Fibroblast of lung (primary cell): ENCODE results near the gene CUEDC1. TPM values are rescaled to one million over a fixed set of nuclear protein-coding genes. Genes with fewer than 3 reads are reported as not detected.

Experiments used
- DNase-seq, 2 donors: peaks; one replicate each; pipeline versions ENCODE4 v3.0.0 to v3.0.0-alpha.2; 2010; ENCODE audit warnings: low read depth in 2 of 2
- H2AFZ ChIP-seq: 2 replicates; pipeline ENCODE4 v1.5.1; 2012; ENCODE audit warnings: low read length, control low read depth, inconsistent platforms
- H3K27ac ChIP-seq: 2 replicates; pipeline ENCODE4 v1.5.1; 2011; ENCODE audit warnings: low read length, control low read depth; ENCODE audit not compliant: insufficient read depth
- H3K27me3 ChIP-seq: 2 replicates; pipeline ENCODE4 v1.5.1; 2011; ENCODE audit warnings: mild to moderate bottlenecking, low read length; ENCODE audit not compliant: control insufficient read depth, insufficient read depth
- H3K36me3 ChIP-seq: 2 replicates; pipeline ENCODE4 v1.5.1; 2011; ENCODE audit warnings: low read length; ENCODE audit not compliant: control insufficient read depth, insufficient read depth
- H3K4me1 ChIP-seq: 2 replicates; pipeline ENCODE4 v1.5.1; 2011; ENCODE audit warnings: low read length; ENCODE audit not compliant: control insufficient read depth, insufficient read depth; ENCODE audit errors: extremely low read depth
- H3K4me2 ChIP-seq: 2 replicates; pipeline ENCODE4 v1.5.1; 2011; ENCODE audit warnings: low read length, control low read depth; ENCODE audit not compliant: insufficient read depth; ENCODE audit errors: extremely low read depth
- H3K4me3 ChIP-seq, 4 experiments: fragments of 200-600 bp in 1 of 4; sonication (generic) in 1 of 4; replicated peaks in 1 of 4; 2 replicates each; pipeline ENCODE4 v1.5.1; 2011 to 2016; ENCODE audit warnings: low read length in 4 of 4, low read depth in 3 of 4, mild to moderate bottlenecking in 3 of 4, control low read depth in 2 of 4, inconsistent platforms in 1 of 4, mixed read lengths in 1 of 4; ENCODE audit not compliant: insufficient read depth in 1 of 4; ENCODE audit errors: control extremely low read depth in 1 of 4
- H3K79me2 ChIP-seq: 2 replicates; pipeline ENCODE4 v1.5.1; 2012; ENCODE audit warnings: mild to moderate bottlenecking, low read length, inconsistent platforms; ENCODE audit not compliant: control insufficient read depth, insufficient read depth
- H3K9ac ChIP-seq: 2 replicates; pipeline ENCODE4 v1.5.1; 2011; ENCODE audit warnings: mild to moderate bottlenecking, low read length, control low read depth; ENCODE audit not compliant: insufficient read depth
- H3K9me3 ChIP-seq: 2 replicates; pipeline ENCODE4 v1.5.1; 2012; ENCODE audit warnings: low read depth, low read length; ENCODE audit not compliant: control insufficient read depth, insufficient read depth
- H4K20me1 ChIP-seq: 2 replicates; pipeline ENCODE4 v1.5.1; 2011; ENCODE audit warnings: low read length; ENCODE audit not compliant: control insufficient read depth, insufficient read depth; ENCODE audit errors: extremely low read depth
- EZH2 ChIP-seq: IDR thresholded peaks from 2 replicates; pipeline ENCODE4 v1.5.1; 2012; ENCODE audit warnings: low read length, control low read depth, mild to moderate bottlenecking; ENCODE audit errors: missing control alignments
- polyA plus RNA-seq, 2 donors: library from polyadenylated mRNA; depleted of rRNA in 1 of 2; stranded (reverse) in 1 of 2; unstranded in 1 of 2; fragments of >200 nt; gene quantifications; 2 replicates each; pipeline ENCODE4 v1.2.1, GENCODE V29; 2011 to 2012; ENCODE audit warnings: missing spikeins in 1 of 2
- total RNA-seq: library from RNA; depleted of rRNA; stranded (reverse); fragments of >200 nt; gene quantifications from 2 replicates; pipeline ENCODE4 v1.2.1, GENCODE V29; 2014
- TF ChIP-seq, protein P1 (sequence below), 2 donors: IDR thresholded peaks in 1 of 2; conservative IDR thresholded peaks in 1 of 2; 1 replicate in 1 of 2; 2 replicates in 1 of 2; pipeline ENCODE4 v1.5.1; 2011 to 2012; ENCODE audit warnings: low read length in 2 of 2, control low read depth in 1 of 2, inconsistent platforms in 1 of 2, low read depth in 1 of 2, mild to moderate bottlenecking in 1 of 2

The CUEDC1 gene
- total and polyA plus RNA-seq, 2 donors (not counting 1 experiment from before 2014, with no cell fraction given): 11.9 to 34.9 TPM

DNA sequence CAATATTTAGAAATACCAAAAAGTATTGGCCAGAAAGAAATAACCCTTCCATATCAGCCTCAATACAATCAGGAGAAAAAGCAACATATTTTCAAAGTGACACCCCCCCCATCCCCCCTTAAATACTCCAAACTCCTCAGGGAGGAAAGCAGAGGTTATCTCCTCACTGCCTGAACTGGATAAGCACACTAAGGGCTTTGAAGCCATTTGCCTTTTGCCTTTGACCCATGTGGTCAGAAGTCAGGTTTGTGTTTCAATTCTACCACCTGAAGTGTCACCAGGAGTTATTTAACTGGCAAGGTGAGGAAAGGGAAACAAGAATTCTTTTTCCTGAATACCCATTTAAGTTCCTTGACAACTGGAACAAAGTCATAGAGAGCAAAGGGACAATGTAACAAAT is 36.3 kb upstream of the CUEDC1 start:
- Histone ChIP-seq H4K20me1 (no peaks in the 10 kb centered on the region), H3K4me2 (no peak overlapping the region), H3K79me2 (peaks cover 9% of the 10 kb centered on the region), H3K27ac (no peak overlapping the region), H3K36me3 (no peaks in the 10 kb centered on the region), H3K27me3 (no peaks in the 10 kb centered on the region), H2AFZ (no peak overlapping the region), H3K9me3 (no peaks in the 10 kb centered on the region), H3K9ac (no peak overlapping the region), H3K4me1 (peaks cover 9% of the 10 kb centered on the region), H3K4me3 (no peak overlapping the region)
- TF ChIP-seq EZH2: no peak
- TF ChIP-seq, protein P1, sequence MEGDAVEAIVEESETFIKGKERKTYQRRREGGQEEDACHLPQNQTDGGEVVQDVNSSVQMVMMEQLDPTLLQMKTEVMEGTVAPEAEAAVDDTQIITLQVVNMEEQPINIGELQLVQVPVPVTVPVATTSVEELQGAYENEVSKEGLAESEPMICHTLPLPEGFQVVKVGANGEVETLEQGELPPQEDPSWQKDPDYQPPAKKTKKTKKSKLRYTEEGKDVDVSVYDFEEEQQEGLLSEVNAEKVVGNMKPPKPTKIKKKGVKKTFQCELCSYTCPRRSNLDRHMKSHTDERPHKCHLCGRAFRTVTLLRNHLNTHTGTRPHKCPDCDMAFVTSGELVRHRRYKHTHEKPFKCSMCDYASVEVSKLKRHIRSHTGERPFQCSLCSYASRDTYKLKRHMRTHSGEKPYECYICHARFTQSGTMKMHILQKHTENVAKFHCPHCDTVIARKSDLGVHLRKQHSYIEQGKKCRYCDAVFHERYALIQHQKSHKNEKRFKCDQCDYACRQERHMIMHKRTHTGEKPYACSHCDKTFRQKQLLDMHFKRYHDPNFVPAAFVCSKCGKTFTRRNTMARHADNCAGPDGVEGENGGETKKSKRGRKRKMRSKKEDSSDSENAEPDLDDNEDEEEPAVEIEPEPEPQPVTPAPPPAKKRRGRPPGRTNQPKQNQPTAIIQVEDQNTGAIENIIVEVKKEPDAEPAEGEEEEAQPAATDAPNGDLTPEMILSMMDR (conservative IDR thresholded peaks at IDR 0.05 in 1 of 2, IDR thresholded peaks at IDR 0.05 in 1 of 2; ENCODE audit: low read depth in 1 of 2, low read length in 2 of 2): no peak
- DNase-seq: no peak

- no peak overlapping the region for H3K27ac ChIP-seq
- H3K36me3 ChIP-seq: no peaks in the 10 kb centered on the region
- peaks cover 12% of the 10 kb centered on the region for H3K4me1 ChIP-seq
- no peaks in the 10 kb centered on the region for H4K20me1 ChIP-seq
- TF ChIP-seq, protein P1 (conservative IDR thresholded peaks at IDR 0.05 in 1 of 2, IDR thresholded peaks at IDR 0.05 in 1 of 2; ENCODE audit: low read depth in 1 of 2, low read length in 2 of 2): no peak
- no peak overlapping the region for H3K9ac ChIP-seq
- H3K4me3 ChIP-seq: no peak overlapping the region
- DNase-seq: no peak
- H3K79me2 ChIP-seq: peaks cover 24% of the 10 kb centered on the region
- H2AFZ ChIP-seq: no peak overlapping the region
- no peak overlapping the region for H3K4me2 ChIP-seq
- H3K9me3 ChIP-seq: no peaks in the 10 kb centered on the region
- H3K27me3 ChIP-seq: no peaks in the 10 kb centered on the region
These were observed 34.8 kb upstream of the CUEDC1 start for GRCh38 chr17:57990037-57990436.

GRCh38 chr17:57988301-57989250 is 33.4 kb upstream of the CUEDC1 start:
- peak; percentile 68 to 70 for DNase-seq
- peak overlapping the region; percentile 52 to 82 (median 60) for H3K4me3 ChIP-seq
- H3K4me2 ChIP-seq: peak overlapping the region; percentile 91
- H3K9me3 ChIP-seq: no peaks in the 10 kb centered on the region
- H3K9ac ChIP-seq: peak overlapping the region; percentile 94
- peaks cover 38% of the 10 kb centered on the region for H3K79me2 ChIP-seq
- H3K36me3 ChIP-seq: no peaks in the 10 kb centered on the region
- no peaks in the 10 kb centered on the region for H3K27me3 ChIP-seq
- H3K27ac ChIP-seq: peak overlapping the region; percentile 95
- TF ChIP-seq, protein P1 (conservative IDR thresholded peaks at IDR 0.05 in 1 of 2, IDR thresholded peaks at IDR 0.05 in 1 of 2; ENCODE audit: low read depth in 1 of 2, low read length in 2 of 2): peak in 1 of 2 donors; percentile 5
- no peak for TF ChIP-seq EZH2
- H4K20me1 ChIP-seq: no peaks in the 10 kb centered on the region
- peaks cover 26% of the 10 kb centered on the region for H3K4me1 ChIP-seq
- H2AFZ ChIP-seq: peak overlapping the region; percentile 60
